ENCODE results near the gene CENPO. TPM values are rescaled to one million over a fixed set of nuclear protein-coding genes. Genes with fewer than 3 reads are reported as not detected.

Gene CENPO
- total RNA-seq, 2 donors from 2014 or later, result 3.5 to 6.5 TPM

GRCh38 chr2:24840164-24840869 lies 47.1 kb downstream of the CENPO start:
- DNase-seq (no peak), ATAC-seq (no peak)
- no peak overlapping the region for H3K4me3 Mint-ChIP-seq
- H3K4me1 Mint-ChIP-seq, result peaks cover 5% of the 10 kb centered on the region
- H3K27ac Mint-ChIP-seq, result no peak overlapping the region
- H3K27me3 Mint-ChIP-seq, result no peaks in the 10 kb centered on the region
- H3K36me3 Mint-ChIP-seq (ENCODE audit: low read depth), result peaks cover 4% of the 10 kb centered on the region
- H3K9me3 ChIP-seq (ENCODE audit: control insufficient read depth, low read length, poor library complexity, severe bottlenecking), result no peaks in the 10 kb centered on the region

- H3K36me3 Mint-ChIP-seq (ENCODE audit: low read depth), result peaks cover 2% of the 10 kb centered on the region
- H3K4me3 Mint-ChIP-seq, result no peak overlapping the region
- ATAC-seq (no peak), DNase-seq (no peak)
- H3K27ac Mint-ChIP-seq, result no peak overlapping the region
- no peaks in the 10 kb centered on the region for H3K27me3 Mint-ChIP-seq
- peaks cover 5% of the 10 kb centered on the region for H3K4me1 Mint-ChIP-seq
- no peaks in the 10 kb centered on the region for H3K9me3 ChIP-seq (ENCODE audit: control insufficient read depth, low read length, poor library complexity, severe bottlenecking)
Measured at GRCh38 chr2:24840962-24841945, 48.0 kb downstream of the CENPO start.

- ATAC-seq (no peak), DNase-seq (no peak)
- Mint-ChIP-seq H3K4me3 (no peak overlapping the region), H3K27me3 (no peaks in the 10 kb centered on the region), H3K4me1 (peaks cover 5% of the 10 kb centered on the region), H3K27ac (no peak overlapping the region), H3K36me3 (ENCODE audit: low read depth) (no peaks in the 10 kb centered on the region)
- H3K9me3 ChIP-seq (ENCODE audit: control insufficient read depth, low read length, poor library complexity, severe bottlenecking), result no peaks in the 10 kb centered on the region
Measured at GRCh38 chr2:24842081-24843050, 49.1 kb downstream of the CENPO start.

GRCh38 chr2:24843330-24843860 lies 50.2 kb downstream of the CENPO start:
- peaks cover 5% of the 10 kb centered on the region for H3K4me1 Mint-ChIP-seq
- no peak for ATAC-seq
- DNase-seq, result no peak
- no peak overlapping the region for H3K27ac Mint-ChIP-seq
- H3K27me3 Mint-ChIP-seq, result no peaks in the 10 kb centered on the region
- no peaks in the 10 kb centered on the region for H3K36me3 Mint-ChIP-seq (ENCODE audit: low read depth)
- H3K4me3 Mint-ChIP-seq, result peak overlapping the region; percentile 44
- H3K9me3 ChIP-seq (ENCODE audit: control insufficient read depth, low read length, poor library complexity, severe bottlenecking), result no peaks in the 10 kb centered on the region

GRCh38 chr2:24844023-24844685 lies 50.9 kb downstream of the CENPO start:
- Mint-ChIP-seq H3K27ac (no peak overlapping the region), H3K36me3 (ENCODE audit: low read depth) (no peaks in the 10 kb centered on the region), H3K4me3 (no peak overlapping the region), H3K4me1 (peaks cover 5% of the 10 kb centered on the region), H3K27me3 (no peaks in the 10 kb centered on the region)
- H3K9me3 ChIP-seq (ENCODE audit: control insufficient read depth, low read length, poor library complexity, severe bottlenecking), result no peaks in the 10 kb centered on the region
- DNase-seq (no peak), ATAC-seq (no peak)

GRCh38 chr2:24845691-24846090 lies 52.5 kb downstream of the CENPO start:
- no peak overlapping the region for H3K27ac Mint-ChIP-seq
- DNase-seq (no peak), ATAC-seq (no peak)
- peaks cover 5% of the 10 kb centered on the region for H3K4me1 Mint-ChIP-seq
- no peaks in the 10 kb centered on the region for H3K36me3 Mint-ChIP-seq (ENCODE audit: low read depth)
- H3K9me3 ChIP-seq (ENCODE audit: control insufficient read depth, low read length, poor library complexity, severe bottlenecking), result no peaks in the 10 kb centered on the region
- H3K4me3 Mint-ChIP-seq, result no peak overlapping the region
- no peaks in the 10 kb centered on the region for H3K27me3 Mint-ChIP-seq

GRCh38 chr2:24850944-24851343 lies 57.7 kb downstream of the CENPO start:
- H3K4me1 Mint-ChIP-seq, result peaks cover 3% of the 10 kb centered on the region
- H3K9me3 ChIP-seq (ENCODE audit: control insufficient read depth, low read length, poor library complexity, severe bottlenecking), result no peaks in the 10 kb centered on the region
- DNase-seq, result no peak
- peak overlapping the region; percentile 54 for H3K27ac Mint-ChIP-seq
- no peaks in the 10 kb centered on the region for H3K27me3 Mint-ChIP-seq
- no peak for ATAC-seq
- H3K36me3 Mint-ChIP-seq (ENCODE audit: low read depth), result no peaks in the 10 kb centered on the region
- H3K4me3 Mint-ChIP-seq, result no peak overlapping the region

- Mint-ChIP-seq H3K27me3 (no peaks in the 10 kb centered on the region), H3K27ac (peak overlapping the region; percentile 54), H3K36me3 (ENCODE audit: low read depth) (no peaks in the 10 kb centered on the region), H3K4me3 (no peak overlapping the region), H3K4me1 (peaks cover 7% of the 10 kb centered on the region)
- ATAC-seq (no peak), DNase-seq (no peak)
- H3K9me3 ChIP-seq (ENCODE audit: control insufficient read depth, low read length, poor library complexity, severe bottlenecking), result no peaks in the 10 kb centered on the region
Measured at GRCh38 chr2:24852026-24852425, 58.8 kb downstream of the CENPO start.

- Mint-ChIP-seq H3K4me3 (no peak overlapping the region), H3K27me3 (no peaks in the 10 kb centered on the region)
- H3K9me3 ChIP-seq (ENCODE audit: control insufficient read depth, low read length, poor library complexity, severe bottlenecking), result no peaks in the 10 kb centered on the region
Measured at GRCh38 chr2:24852431-24853020, 59.3 kb downstream of the CENPO start.

GRCh38 chr2:24853046-24853445 lies 59.8 kb downstream of the CENPO start:
- ATAC-seq, result no peak
- peaks cover 4% of the 10 kb centered on the region for H3K4me1 Mint-ChIP-seq
- DNase-seq, result no peak

More at GRCh38 chr2:24852431-24853020, 59.3 kb downstream of the CENPO start:
- no peak for ATAC-seq
- no peaks in the 10 kb centered on the region for H3K36me3 Mint-ChIP-seq (ENCODE audit: low read depth)
- no peak overlapping the region for H3K27ac Mint-ChIP-seq
- H3K4me1 Mint-ChIP-seq, result peaks cover 4% of the 10 kb centered on the region
- DNase-seq, result no peak

GRCh38 chr2:24853996-24854395 lies 60.8 kb downstream of the CENPO start:
- no peak for DNase-seq
- no peak for ATAC-seq
- no peaks in the 10 kb centered on the region for H3K36me3 Mint-ChIP-seq (ENCODE audit: low read depth)
- H3K27ac Mint-ChIP-seq, result no peak overlapping the region
- H3K27me3 Mint-ChIP-seq, result no peaks in the 10 kb centered on the region
- H3K4me3 Mint-ChIP-seq, result no peak overlapping the region
- peaks cover 4% of the 10 kb centered on the region for H3K4me1 Mint-ChIP-seq
- no peaks in the 10 kb centered on the region for H3K9me3 ChIP-seq (ENCODE audit: control insufficient read depth, low read length, poor library complexity, severe bottlenecking)

More at GRCh38 chr2:24853046-24853445, 59.8 kb downstream of the CENPO start:
- Mint-ChIP-seq H3K36me3 (ENCODE audit: low read depth) (no peaks in the 10 kb centered on the region), H3K27me3 (no peaks in the 10 kb centered on the region), H3K4me3 (no peak overlapping the region), H3K27ac (no peak overlapping the region)
- H3K9me3 ChIP-seq (ENCODE audit: control insufficient read depth, low read length, poor library complexity, severe bottlenecking), result no peaks in the 10 kb centered on the region
